Measurements from ENCODE around the gene GREB1L. TPM values are rescaled to one million over a fixed set of nuclear protein-coding genes. Genes with fewer than 3 reads are reported as not detected.
A peak's percentile ranks its signal among the peaks of the same experiment; 100 is the strongest.
"Not testable (repeated sequence)": the region's sequence is repeated elsewhere in the genome, so short reads cannot be mapped to it uniquely, and the experiment has no call there.

The GREB1L gene
- total RNA-seq, result not detected

DNA sequence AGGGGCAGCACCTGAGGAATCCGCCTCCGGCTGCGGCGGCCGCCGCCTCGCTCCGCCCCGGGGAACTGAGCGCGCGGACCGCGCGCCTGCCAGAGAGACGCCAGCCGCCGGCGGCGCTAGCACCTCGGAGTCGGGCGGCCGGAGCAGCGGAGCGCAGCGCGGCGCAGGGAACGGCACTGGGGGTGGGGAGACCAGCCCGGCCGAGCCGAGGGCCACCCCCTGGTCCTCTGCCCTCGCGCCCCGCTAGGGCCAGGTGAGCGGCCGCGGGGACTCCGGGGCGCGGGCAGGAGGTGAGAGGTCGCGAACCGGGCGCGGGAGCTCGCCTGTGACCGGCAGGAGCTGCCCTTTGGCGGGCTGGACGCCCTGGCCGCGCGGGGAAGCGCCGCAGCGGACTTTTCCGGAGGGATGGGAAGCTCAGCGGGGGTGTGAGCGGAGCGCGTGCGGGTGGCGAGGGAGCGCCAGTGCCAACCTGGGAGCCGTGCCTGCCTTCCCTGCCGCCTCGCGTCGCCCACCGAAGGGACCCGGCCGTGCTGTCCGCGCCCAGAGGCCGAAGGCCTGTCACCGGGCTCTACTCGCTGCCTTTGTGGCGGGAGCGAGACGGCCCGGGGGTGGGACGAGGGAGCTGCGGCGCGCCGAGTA, at the start of gene GREB1L:
GREB1L (plus strand) TSS at position 92 of the 639 bp plus-strand sequence. CDS start 141,287 bp downstream, outside the sequence.
- Mint-ChIP-seq H3K27ac (no peak within 1 kb of the TSS), H3K36me3 (ENCODE audit: low read depth) (no peaks in the 10 kb centered on the region), H3K27me3 (peaks cover 52% of the 10 kb centered on the region), H3K4me3 (peak within 1 kb of the TSS; percentile 33), H3K4me1 (peaks cover 5% of the 10 kb centered on the region), H3K9me3 (ENCODE audit: low read depth) (no peaks in the 10 kb centered on the region)
- intact Hi-C loops (cut with DNase I, micrococcal nuclease), result loop anchor here in 1 of 2 experiments (5.0 to 10.0 kb wide), 3 partner anchors 53 to 925 kb away; partner anchors contain the start of genes GATA6 and ROCK1
- ATAC-seq (peak; percentile 86), DNase-seq (peak; percentile 62)
- ChIA-PET CTCF (interaction anchor here (0.5 kb wide), 1 partner anchor 204 kb away, joined by 3 read pairs; no protein-coding TSS in a partner anchor), POLR2A (no interaction called here)

- H3K27ac Mint-ChIP-seq, result no peak overlapping the region
- ChIA-PET CTCF (interaction anchor here (0.6 to 6.6 kb wide), 8 partner anchors 12 to 1284 kb away, joined by 3 to 49 read pairs (median 3); no protein-coding TSS in a partner anchor), POLR2A (no interaction called here)
- peaks cover 8% of the 10 kb centered on the region for H3K27me3 Mint-ChIP-seq
- intact Hi-C loops (cut with DNase I, micrococcal nuclease), result loop anchor here in 1 of 2 experiments (5.0 to 10.0 kb wide), 9 partner anchors 40 to 703 kb away; partner anchors contain the start of gene ESCO1
- DNase-seq, result no peak
- no peaks in the 10 kb centered on the region for H3K36me3 Mint-ChIP-seq (ENCODE audit: low read depth)
- no peaks in the 10 kb centered on the region for H3K4me1 Mint-ChIP-seq
- H3K4me3 Mint-ChIP-seq, result no peak overlapping the region
- no peak for ATAC-seq
- H3K9me3 Mint-ChIP-seq (ENCODE audit: low read depth), result no peaks in the 10 kb centered on the region
Measured at GRCh38 chr18:21192308-21192624, 49.8 kb upstream of the GREB1L start.

DNA sequence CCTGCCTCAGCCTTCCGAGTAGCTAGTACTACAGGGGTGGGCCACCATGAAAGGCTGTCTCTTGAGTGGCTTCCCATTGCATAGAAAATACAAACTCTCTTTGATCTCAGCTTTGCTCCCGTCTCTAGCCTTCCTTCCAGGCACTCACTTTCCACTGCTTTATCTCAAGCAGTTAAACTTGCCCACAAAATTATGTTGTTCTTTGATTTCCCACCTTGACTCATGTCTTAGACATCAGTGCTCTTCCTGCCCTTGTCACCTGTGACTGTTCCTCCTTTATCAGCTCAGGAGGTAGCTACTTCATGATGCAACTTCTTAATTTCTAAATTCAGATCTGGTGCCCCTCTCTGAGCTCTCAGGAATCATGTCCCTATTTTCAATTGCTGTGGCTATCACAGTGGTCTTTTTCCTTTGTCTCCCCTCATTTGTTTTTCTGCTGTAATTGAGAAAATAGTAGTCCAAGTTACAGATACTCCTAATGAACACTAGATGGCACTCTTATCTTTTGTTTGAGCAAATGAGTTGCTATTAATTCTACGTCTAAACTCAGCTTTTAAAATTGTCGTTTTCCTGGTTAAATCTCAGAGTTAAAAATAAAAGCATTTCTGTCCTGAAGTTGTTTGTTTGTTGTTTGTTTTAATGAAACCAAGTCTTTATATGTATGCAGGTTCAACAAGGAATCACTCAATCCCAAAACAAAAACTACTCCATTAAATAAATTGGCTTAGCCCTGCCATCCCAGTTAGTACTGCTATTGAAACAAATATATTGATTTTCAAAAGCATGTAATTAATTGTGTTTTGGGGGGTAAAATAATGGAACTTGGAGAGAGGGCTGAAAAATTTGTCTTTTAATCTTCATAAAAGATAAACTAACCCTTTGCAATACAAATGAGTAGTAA, 46.9 kb upstream of the GREB1L start:
- Mint-ChIP-seq H3K4me1 (no peaks in the 10 kb centered on the region), H3K27me3 (peaks cover 11% of the 10 kb centered on the region), H3K4me3 (no peak overlapping the region), H3K27ac (no peak overlapping the region), H3K9me3 (ENCODE audit: low read depth) (no peaks in the 10 kb centered on the region), H3K36me3 (ENCODE audit: low read depth) (no peaks in the 10 kb centered on the region)
- DNase-seq (no peak), ATAC-seq (no peak)
- CTCF ChIA-PET, result interaction anchor here (0.6 to 3.3 kb wide), 22 partner anchors 10 to 934 kb away, joined by 3 to 27 read pairs (median 4); no protein-coding TSS in a partner anchor
- intact Hi-C loops (cut with DNase I, micrococcal nuclease), result loop anchor here (1.0 to 10.0 kb wide), 13 partner anchors 43 to 1507 kb away; partner anchors contain the start of gene ESCO1 (in 1 of the 2)
- POLR2A ChIA-PET, result no interaction called here

DNA sequence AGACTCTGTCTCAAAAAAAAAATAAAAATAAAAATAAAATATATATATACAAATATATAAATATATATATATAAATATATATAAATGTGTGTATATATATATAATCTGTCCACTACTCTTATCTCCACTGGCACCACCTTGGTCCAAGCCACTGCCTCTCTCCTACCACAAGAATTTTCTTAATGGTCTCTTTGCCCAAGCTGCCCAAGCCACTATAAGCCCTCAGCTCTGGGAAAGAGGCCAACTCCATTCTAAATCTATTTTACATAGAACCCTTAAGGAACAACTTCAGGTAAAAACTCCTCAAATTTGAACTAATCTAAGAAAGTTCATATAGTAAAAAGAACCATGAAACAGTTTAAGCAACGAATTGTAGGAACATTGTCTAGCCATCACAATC, 45.6 kb upstream of the GREB1L start:
- no peak overlapping the region for H3K4me3 Mint-ChIP-seq
- ChIA-PET CTCF (interaction anchor here (0.9 to 3.3 kb wide), 10 partner anchors 8 to 759 kb away, joined by 3 to 27 read pairs (median 7); no protein-coding TSS in a partner anchor), POLR2A (no interaction called here)
- DNase-seq (no peak), ATAC-seq (no peak)
- intact Hi-C loops (cut with DNase I, micrococcal nuclease), result loop anchor here in 1 of 2 experiments (2.0 to 10.0 kb wide), 11 partner anchors 14 to 1506 kb away; partner anchors contain the start of gene ESCO1
- H3K4me1 Mint-ChIP-seq, result no peaks in the 10 kb centered on the region
- no peak overlapping the region for H3K27ac Mint-ChIP-seq
- H3K36me3 Mint-ChIP-seq (ENCODE audit: low read depth), result no peaks in the 10 kb centered on the region
- no peaks in the 10 kb centered on the region for H3K9me3 Mint-ChIP-seq (ENCODE audit: low read depth)
- peaks cover 11% of the 10 kb centered on the region for H3K27me3 Mint-ChIP-seq

GRCh38 chr18:21203126-21203525, 38.9 kb upstream of the GREB1L start:
- H3K4me1 Mint-ChIP-seq, result no peaks in the 10 kb centered on the region
- H3K4me3 Mint-ChIP-seq, result no peak overlapping the region
- CTCF ChIA-PET, result no interaction called here
- POLR2A ChIA-PET, result no interaction called here
- no peak overlapping the region for H3K27ac Mint-ChIP-seq
- intact Hi-C loops (cut with DNase I, micrococcal nuclease), result no loop called here
- ATAC-seq (no peak), DNase-seq (no peak)
- no peaks in the 10 kb centered on the region for H3K9me3 Mint-ChIP-seq (ENCODE audit: low read depth)
- peaks cover 4% of the 10 kb centered on the region for H3K27me3 Mint-ChIP-seq
- no peaks in the 10 kb centered on the region for H3K36me3 Mint-ChIP-seq (ENCODE audit: low read depth)

- Mint-ChIP-seq H3K27ac (no peak overlapping the region), H3K4me1 (no peaks in the 10 kb centered on the region), H3K27me3 (peaks cover 2% of the 10 kb centered on the region), H3K36me3 (ENCODE audit: low read depth) (no peaks in the 10 kb centered on the region), H3K4me3 (no peak overlapping the region), H3K9me3 (ENCODE audit: low read depth) (no peaks in the 10 kb centered on the region)
- no peak for DNase-seq
- ChIA-PET POLR2A (no interaction called here), CTCF (no interaction called here)
- no peak for ATAC-seq
- intact Hi-C loops (cut with DNase I, micrococcal nuclease), result no loop called here
Measured at GRCh38 chr18:21203542-21204241, 38.3 kb upstream of the GREB1L start.

GRCh38 chr18:21205695-21206094, 36.3 kb upstream of the GREB1L start:
- H3K4me3 Mint-ChIP-seq, result no peak overlapping the region
- peaks cover 2% of the 10 kb centered on the region for H3K27me3 Mint-ChIP-seq
- no peak for ATAC-seq
- intact Hi-C loops (cut with DNase I, micrococcal nuclease), result no loop called here
- CTCF ChIA-PET, result interaction anchor here (1.3 kb wide), 1 partner anchor 10 kb away, joined by 4 read pairs; no protein-coding TSS in a partner anchor
- no peak overlapping the region for H3K27ac Mint-ChIP-seq
- DNase-seq, result no peak
- no peaks in the 10 kb centered on the region for H3K4me1 Mint-ChIP-seq
- POLR2A ChIA-PET, result no interaction called here
- H3K36me3 Mint-ChIP-seq (ENCODE audit: low read depth), result no peaks in the 10 kb centered on the region
- H3K9me3 Mint-ChIP-seq (ENCODE audit: low read depth), result no peaks in the 10 kb centered on the region

GRCh38 chr18:21210278-21210677, 31.8 kb upstream of the GREB1L start:
- Mint-ChIP-seq H3K36me3 (ENCODE audit: low read depth) (no peaks in the 10 kb centered on the region), H3K27me3 (no peaks in the 10 kb centered on the region), H3K4me3 (no peak overlapping the region), H3K9me3 (ENCODE audit: low read depth) (no peaks in the 10 kb centered on the region), H3K27ac (no peak overlapping the region), H3K4me1 (no peaks in the 10 kb centered on the region)
- CTCF ChIA-PET, result interaction anchor here (1.6 kb wide), 1 partner anchor 15 kb away, joined by 4 read pairs; no protein-coding TSS in a partner anchor
- intact Hi-C loops (cut with DNase I, micrococcal nuclease), result loop anchor here in 1 of 2 experiments (2.0 to 5.0 kb wide), 2 partner anchors 13 to 232 kb away; no protein-coding TSS in a partner anchor
- DNase-seq (no peak), ATAC-seq (no peak)
- POLR2A ChIA-PET, result no interaction called here

GRCh38 chr18:21210784-21211183, 31.2 kb upstream of the GREB1L start:
- no peaks in the 10 kb centered on the region for H3K27me3 Mint-ChIP-seq
- H3K4me3 Mint-ChIP-seq, result no peak overlapping the region
- intact Hi-C loops (cut with DNase I, micrococcal nuclease), result loop anchor here in 1 of 2 experiments (2.0 to 5.0 kb wide), 2 partner anchors 14 to 232 kb away; no protein-coding TSS in a partner anchor
- no peak for ATAC-seq
- no peaks in the 10 kb centered on the region for H3K4me1 Mint-ChIP-seq
- no peak overlapping the region for H3K27ac Mint-ChIP-seq
- DNase-seq, result no peak
- no peaks in the 10 kb centered on the region for H3K9me3 Mint-ChIP-seq (ENCODE audit: low read depth)
- H3K36me3 Mint-ChIP-seq (ENCODE audit: low read depth), result no peaks in the 10 kb centered on the region
- POLR2A ChIA-PET, result no interaction called here
- CTCF ChIA-PET, result interaction anchor here (1.6 kb wide), 1 partner anchor 15 kb away, joined by 4 read pairs; no protein-coding TSS in a partner anchor

DNA sequence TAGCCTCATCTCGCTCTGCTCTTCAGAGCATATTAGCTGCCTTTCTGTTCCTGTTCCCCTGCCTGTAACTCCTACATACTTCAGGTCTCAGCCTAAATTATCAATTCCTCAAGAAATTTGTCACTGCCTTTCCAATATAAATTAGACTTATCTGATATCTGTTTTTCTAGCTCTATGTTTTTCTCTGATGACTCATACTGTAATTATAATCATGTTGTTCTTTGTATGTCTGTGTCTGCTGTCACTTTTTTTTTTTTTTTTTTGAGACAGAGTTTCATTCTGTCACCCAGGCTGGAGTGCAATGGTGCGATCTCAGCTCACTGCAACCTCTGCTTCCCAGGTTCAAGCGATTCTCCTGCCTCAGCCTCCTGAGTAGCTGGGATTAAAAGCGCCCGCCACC, 27.6 kb upstream of the GREB1L start:
- intact Hi-C loops (cut with DNase I, micrococcal nuclease), result loop anchor here in 1 of 2 experiments (5.0 kb wide), 1 partner anchor 228 kb away; no protein-coding TSS in a partner anchor
- H3K9me3 Mint-ChIP-seq (ENCODE audit: low read depth); ATAC-seq; POLR2A ChIA-PET; H3K4me1 Mint-ChIP-seq; H3K36me3 Mint-ChIP-seq (ENCODE audit: low read depth); DNase-seq; H3K27me3 Mint-ChIP-seq; H3K4me3 Mint-ChIP-seq; H3K27ac Mint-ChIP-seq: not testable (repeated sequence)
- CTCF ChIA-PET, result interaction anchor here (0.7 to 3.4 kb wide), 3 partner anchors 19 to 114 kb away, joined by 4 to 12 read pairs (median 4); no protein-coding TSS in a partner anchor

DNA sequence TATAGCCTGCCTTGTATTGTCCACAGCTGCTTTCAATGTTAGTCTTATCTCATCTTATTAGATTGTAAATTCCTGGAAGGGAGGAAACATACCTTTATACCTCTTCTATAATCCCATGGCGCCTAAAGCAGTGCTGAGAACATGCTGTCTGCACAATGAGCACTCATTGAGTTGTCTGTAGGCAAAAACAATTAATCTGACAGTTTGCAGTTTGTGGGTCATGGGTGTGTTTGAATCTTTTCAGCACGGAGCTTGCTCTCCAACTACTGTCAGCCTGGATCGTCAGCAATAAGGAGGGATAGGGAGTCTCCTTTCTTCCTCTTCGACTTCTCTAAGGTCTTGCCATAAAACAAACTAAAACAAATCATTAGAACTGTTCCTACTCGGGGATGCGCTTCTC, 26.5 kb upstream of the GREB1L start:
- Mint-ChIP-seq H3K4me3 (no peak overlapping the region), H3K4me1 (no peaks in the 10 kb centered on the region), H3K27ac (no peak overlapping the region), H3K9me3 (ENCODE audit: low read depth) (no peaks in the 10 kb centered on the region), H3K36me3 (ENCODE audit: low read depth) (no peaks in the 10 kb centered on the region), H3K27me3 (no peaks in the 10 kb centered on the region)
- ATAC-seq (no peak), DNase-seq (no peak)
- intact Hi-C loops (cut with DNase I, micrococcal nuclease), result no loop called here
- ChIA-PET POLR2A (no interaction called here), CTCF (interaction anchor here (0.8 to 3.4 kb wide), 2 partner anchors 20 to 229 kb away, joined by 3 to 12 read pairs; no protein-coding TSS in a partner anchor)
